ENCODE measurements around the gene LRIG1. TPM values are rescaled to one million over a fixed set of nuclear protein-coding genes. Genes with fewer than 3 reads are reported as not detected.

The LRIG1 gene
- total and polyA plus RNA-seq, 2 of the 8 experiments (the other 6 are each of a cell fraction or from before 2014, with no cell fraction given), result 78.1 to 88.7 TPM

GRCh38 chr3:66442254-66443117, 58.3 kb downstream of the LRIG1 start:
- Histone ChIP-seq H2AFZ (ENCODE audit: low read length) (no peak overlapping the region), H3K4me1 (replicated peaks in 1 of 4; ENCODE audit: control insufficient read depth in 3 of 4, insufficient read depth in 4 of 4, low read length in 3 of 4) (peaks cover 39 to 53% (median 41%) of the 10 kb centered on the region in 4 experiments), H3K27ac (ENCODE audit: low read depth, low read length) (peak overlapping the region; percentile 65), H3K27me3 (replicated peaks in 1 of 4; ENCODE audit: control insufficient read depth in 3 of 4, extremely low read depth in 1 of 4, insufficient read depth in 3 of 4, low read length in 3 of 4) (no peaks in the 10 kb centered on the region), H3K79me2 (ENCODE audit: control insufficient read depth in 1 of 2, insufficient read depth in 2 of 2, low read length in 2 of 2) (peaks cover 11 to 80% of the 10 kb centered on the region in 2 experiments), H2BK5ac (ENCODE audit: low read depth, low read length) (peak overlapping the region; percentile 94; the same call in 1 of the 2 replicates), H3K23ac (ENCODE audit: insufficient read length) (no peak overlapping the region), H2BK15ac (ENCODE audit: low read length) (no peak overlapping the region), H4K8ac (ENCODE audit: extremely low read depth, insufficient read depth, low read length) (no peak overlapping the region), H3K23me2 (ENCODE audit: low read depth, low read length) (no peaks in the 10 kb centered on the region), H3K9ac (replicated peaks in 1 of 4; ENCODE audit: extremely low read depth in 1 of 4, low read depth in 3 of 4, low read length in 3 of 4) (peak overlapping the region in 3 of 4 experiments; percentile 2 to 50 (median 34); a peak in 6 of 7 replicates), H3K36me3 (ENCODE audit: control insufficient read depth in 2 of 4, insufficient read depth in 4 of 4, low read length in 3 of 4) (peaks cover under 1 to 22% (median 5%) of the 10 kb centered on the region in 4 experiments; a peak in 4 of 8 replicates), H4K5ac (ENCODE audit: insufficient read length, low read depth, low read length) (peak overlapping the region; percentile 63), H3K14ac (ENCODE audit: insufficient read length) (no peak overlapping the region), H2AK5ac (ENCODE audit: low read depth, low read length) (peak overlapping the region; percentile 82; the same call in 1 of the 2 replicates), H4K91ac (replicated peaks; ENCODE audit: insufficient read length, low read length) (peak overlapping the region; percentile 92), H3K4me2 (ENCODE audit: insufficient read depth in 1 of 2, low read depth in 2 of 2, low read length in 2 of 2) (peak overlapping the region; percentile 61 to 87), H3K79me1 (ENCODE audit: low read depth, low read length) (peaks cover 27% of the 10 kb centered on the region), H3K4me3 (ENCODE audit: extremely low read depth in 1 of 4, insufficient read depth in 2 of 4, low read depth in 3 of 4, low read length in 4 of 4) (peak overlapping the region in 3 of 4 experiments; percentile 2 to 49 (median 3); a peak in 5 of 8 replicates), H2BK120ac (replicated peaks; ENCODE audit: low read depth, low read length) (peak overlapping the region; percentile 44), H3K4ac (replicated peaks; ENCODE audit: insufficient read length, low read depth, low read length) (no peak overlapping the region), H3K9me3 (ENCODE audit: insufficient read depth in 2 of 2, low read depth in 1 of 2, low read length in 1 of 2) (no peaks in the 10 kb centered on the region), H3K56ac (replicated peaks; ENCODE audit: insufficient read length, low read depth, low read length) (peak overlapping the region; percentile 85), H2BK20ac (ENCODE audit: low read length) (peak overlapping the region; percentile 38; the same call in 1 of the 2 replicates), H3K18ac (ENCODE audit: extremely low read depth, low read length) (peak overlapping the region; percentile 88; the same call in 1 of the 2 replicates), H4K20me1 (replicated peaks in 1 of 2; ENCODE audit: control insufficient read depth in 1 of 2, insufficient read depth in 2 of 2, low read length in 2 of 2) (peaks cover 11 to 13% of the 10 kb centered on the region in 2 experiments), H2BK12ac (ENCODE audit: low read depth, low read length) (peak overlapping the region; percentile 10)
- FAIRE-seq (peak; percentile 91), DNase-seq (ENCODE audit: low read depth in 1 of 2, low spot score in 2 of 2) (peak; percentile 71 to 89)
- WGBS, 2 experiments (ENCODE audit: extremely low coverage in 1 of 2, insufficient coverage in 1 of 2, insufficient read length in 1 of 2, insufficient replicate concordance in 2 of 2, low coverage in 1 of 2, low lambda C conversion rate in 2 of 2, missing lambda C conversion rate in 1 of 2), result 6% methylated on average over 13 of the region's 13 CpGs; no CpG with 5 or more reads in 1 of the 2 experiments
- ChIA-PET CTCF (ENCODE audit: partially characterized antibody) (interaction anchor here (0.8 to 4.4 kb wide), 7 partner anchors 11 to 188 kb away, joined by 3 to 25 read pairs (median 4); no protein-coding TSS in a partner anchor), POLR2A (ENCODE audit: partially characterized antibody) (interaction anchor here (0.9 to 5.6 kb wide), 13 partner anchors 10 to 380 kb away, joined by 3 to 51 read pairs (median 3); no protein-coding TSS in a partner anchor)
- TF ChIP-seq USF2 (IDR thresholded peaks at IDR 0.05; ENCODE audit: low read length) (no peak), BACH1 (IDR thresholded peaks at IDR 0.05; ENCODE audit: low read length) (peak; percentile 60; the same call in 1 of the 2 replicates), ATF3 (IDR thresholded peaks at IDR 0.05; ENCODE audit: insufficient read depth, low read depth, low read length) (no peak), EP300 (IDR thresholded peaks at IDR 0.05; ENCODE audit: borderline replicate concordance in 1 of 2, low read depth in 2 of 2, low read length in 2 of 2) (0 out of 3 replicates have a peak, but pooled peaks of 1 of the 2 experiments have one; percentile 78), TEAD4 (IDR thresholded peaks at IDR 0.05; ENCODE audit: low read depth, low read length) (peak; percentile 4; the same call in 1 of the 2 replicates), HDAC2 (IDR thresholded peaks at IDR 0.05; ENCODE audit: borderline replicate concordance in 1 of 2, low read depth in 2 of 2, low read length in 2 of 2) (peak; percentile 57 to 81; a peak in 3 of 4 replicates), SP1 (IDR thresholded peaks at IDR 0.05; ENCODE audit: low read depth, low read length) (peak; percentile 23; the same call in 1 of the 2 replicates), SIX5 (IDR thresholded peaks at IDR 0.05; ENCODE audit: low read depth, low read length) (no peak)
